ENCODE results near the gene ZNF554. TPM values are rescaled to one million over a fixed set of nuclear protein-coding genes. Genes with fewer than 3 reads are reported as not detected.

Gene ZNF554
- total and polyA plus RNA-seq, 4 donors: 1.1 to 8.8 (median 4.0) TPM

GRCh38 chr19:2885736-2886135 lies 66.1 kb downstream of the ZNF554 start:
- Histone ChIP-seq H3K36me3 (ENCODE audit: control insufficient read depth in 4 of 4, insufficient read depth in 4 of 4, low read length in 4 of 4) (no peaks in the 10 kb centered on the region), H3K27me3 (ENCODE audit: control insufficient read depth in 3 of 3, insufficient read depth in 3 of 3, low read length in 2 of 3) (no peaks in the 10 kb centered on the region), H3K4me1 (ENCODE audit: control insufficient read depth in 5 of 5, insufficient read depth in 5 of 5, low read length in 5 of 5) (peaks cover 0 to 1% (median 0%) of the 10 kb centered on the region in 5 donors), H3K4me3 (no peak overlapping the region), H3K27ac (ENCODE audit: low read depth in 1 of 2, low read length in 1 of 2) (no peak overlapping the region), H3K9me3 (ENCODE audit: control insufficient read depth in 4 of 4, insufficient read depth in 3 of 4, low read length in 3 of 4) (no peaks in the 10 kb centered on the region), H3K9ac (ENCODE audit: insufficient read depth in 1 of 2, low read length in 2 of 2) (no peak overlapping the region)
- DNase-seq (no peak), ATAC-seq (ENCODE audit: insufficient read depth, low FRiP score) (no peak)
- TF ChIP-seq CTCF (IDR thresholded peaks at IDR 0.05; ENCODE audit: control extremely low read depth, extremely low read depth): no peak
- WGBS, 2 donors: 88 to 93% methylated on average over 17 of the region's 17 CpGs

Other genes starting within 250 kb of the ZNF554 start
- 1 to 10 TPM; 2.4 to 4.5 TPM for gene GNG7, start 117.2 kb upstream of the ZNF554 start, total RNA-seq
- gene GNG7, start 117.2 kb upstream of the ZNF554 start, polyA plus RNA-seq: 1 to 10 TPM; 1.6 to 3.1 TPM
- gene DIRAS1, start 98.5 kb upstream of the ZNF554 start, total RNA-seq: 1 to 10 TPM in 1 of 2 donors, under 1 TPM in 1; 0.37 to 1.2 TPM
- gene DIRAS1, start 98.5 kb upstream of the ZNF554 start, polyA plus RNA-seq: under 1 TPM; 0.42 to 0.73 TPM
- 10 to 100 TPM; 17.7 to 37.0 TPM for gene SLC39A3, start 79.9 kb upstream of the ZNF554 start, total RNA-seq
- gene SLC39A3, start 79.9 kb upstream of the ZNF554 start, polyA plus RNA-seq: 10 to 100 TPM; 47.1 to 51.2 TPM
- gene SGTA, start 36.6 kb upstream of the ZNF554 start, total RNA-seq: 10 to 100 TPM; 33.3 to 48.0 TPM
- gene SGTA, start 36.6 kb upstream of the ZNF554 start, polyA plus RNA-seq: 10 to 100 TPM; 55.7 to 64.7 TPM
- 10 to 100 TPM; 23.8 to 70.5 TPM for gene THOP1, start 34.4 kb upstream of the ZNF554 start, total RNA-seq
- 10 to 100 TPM; 58.7 to 71.9 TPM for gene THOP1, start 34.4 kb upstream of the ZNF554 start, polyA plus RNA-seq
- gene ZNF555, start 21.6 kb downstream of the ZNF554 start, total RNA-seq: 1 to 10 TPM; 5.0 to 9.6 TPM
- 1 to 10 TPM; 1.6 to 2.1 TPM for gene ZNF555, start 21.6 kb downstream of the ZNF554 start, polyA plus RNA-seq
- gene ZNF556, start 47.5 kb downstream of the ZNF554 start, total RNA-seq: not detected
- gene ZNF556, start 47.5 kb downstream of the ZNF554 start, polyA plus RNA-seq: under 1 TPM; 0.02 to 0.09 TPM
- 1 to 10 TPM; 4.3 to 4.6 TPM for gene ZNF57, start 81.1 kb downstream of the ZNF554 start, total RNA-seq
- gene ZNF57, start 81.1 kb downstream of the ZNF554 start, polyA plus RNA-seq: 1 to 10 TPM; 4.0 to 5.5 TPM
- 1 to 10 TPM; 3.3 to 6.7 TPM for gene ZNF77, start 125.1 kb downstream of the ZNF554 start, total RNA-seq
- 1 to 10 TPM; 3.0 to 3.2 TPM for gene ZNF77, start 125.1 kb downstream of the ZNF554 start, polyA plus RNA-seq
- gene TLE6, start 157.7 kb downstream of the ZNF554 start, total RNA-seq: 1 to 10 TPM; 6.3 to 8.8 TPM
- gene TLE6, start 157.7 kb downstream of the ZNF554 start, polyA plus RNA-seq: 1 to 10 TPM; 6.1 to 8.0 TPM
- gene TLE2, start 209.4 kb downstream of the ZNF554 start, total RNA-seq: 10 to 100 TPM; 39.8 to 47.1 TPM
- 10 to 100 TPM; 30.8 to 38.7 TPM for gene TLE2, start 209.4 kb downstream of the ZNF554 start, polyA plus RNA-seq
- gene TLE5, start 242.6 kb downstream of the ZNF554 start, total RNA-seq: 100 to 1,000 TPM; 179 to 468 TPM
- 100 to 1,000 TPM; 352 to 797 TPM for gene TLE5, start 242.6 kb downstream of the ZNF554 start, polyA plus RNA-seq

All from lung (tissue), 12 donors.